Skeletal muscle tissue (tissue), 4 donors: ENCODE data around the gene IL18RAP. TPM values are rescaled to one million over a fixed set of nuclear protein-coding genes. Genes with fewer than 3 reads are reported as not detected.

Experiments used
- H3K27ac ChIP-seq: one replicate; pipeline ENCODE4 v1.7.0; 2013; ENCODE audit warnings: mild to moderate bottlenecking, low read depth, low read length, inconsistent platforms
- H3K27me3 ChIP-seq, 3 donors: one replicate each; pipeline ENCODE4 v1.7.0; 2013; ENCODE audit warnings: low read length in 3 of 3; ENCODE audit not compliant: control insufficient read depth in 3 of 3, insufficient read depth in 3 of 3
- H3K36me3 ChIP-seq, 3 donors: one replicate each; pipeline ENCODE4 v1.7.0; 2013; ENCODE audit warnings: low read length in 3 of 3; ENCODE audit not compliant: control insufficient read depth in 3 of 3, insufficient read depth in 3 of 3
- H3K4me1 ChIP-seq, 3 donors: one replicate each; pipeline ENCODE4 v1.7.0; 2013; ENCODE audit warnings: low read length in 3 of 3, mild to moderate bottlenecking in 3 of 3; ENCODE audit not compliant: control insufficient read depth in 3 of 3, insufficient read depth in 3 of 3
- H3K4me3 ChIP-seq, 3 donors: one replicate each; pipeline ENCODE4 v1.7.0; 2013; ENCODE audit warnings: low read length in 3 of 3
- H3K9ac ChIP-seq, 3 donors: one replicate each; pipeline ENCODE4 v1.7.0; 2013; ENCODE audit warnings: low read length in 3 of 3, mild to moderate bottlenecking in 3 of 3, moderate library complexity in 2 of 3, low read depth in 1 of 3
- H3K9me3 ChIP-seq, 3 donors: one replicate each; pipeline ENCODE4 v1.7.0; 2013; ENCODE audit warnings: low read length in 3 of 3; ENCODE audit not compliant: control insufficient read depth in 3 of 3
- total RNA-seq: library from RNA; depleted of rRNA; stranded (reverse); fragments of >200 nt; gene quantifications from one replicate; pipeline ENCODE4 v1.2.3, GENCODE V29; 2014
- donor health status: Osteomylitis.

IL18RAP gene
- total RNA-seq: 2.6 TPM

GRCh38 chr2:102422910-102423309, at the start of gene IL18RAP:
Gene IL18RAP, plus strand, starts transcription at chr2:102423160. Its CDS starts 118 bp downstream, at chr2:102423278.
- Histone ChIP-seq H3K27me3 (peaks cover 3 to 8% (median 3%) of the 10 kb centered on the region in 3 donors), H3K4me3 (no peak within 1 kb of the TSS), H3K36me3 (no peaks in the 10 kb centered on the region), H3K9ac (no peak within 1 kb of the TSS), H3K9me3 (no peaks in the 10 kb centered on the region), H3K4me1 (no peaks in the 10 kb centered on the region), H3K27ac (no peak within 1 kb of the TSS)

GRCh38 chr2:102376052-102376591, 46.8 kb upstream of the IL18RAP start:
- H3K4me3 ChIP-seq: no peak overlapping the region
- H3K4me1 ChIP-seq: no peaks in the 10 kb centered on the region
- H3K27ac ChIP-seq: no peak overlapping the region
- no peaks in the 10 kb centered on the region for H3K27me3 ChIP-seq
- H3K36me3 ChIP-seq: no peaks in the 10 kb centered on the region
- peaks cover 0 to 3% (median 0%) of the 10 kb centered on the region in 3 donors for H3K9me3 ChIP-seq
- no peak overlapping the region for H3K9ac ChIP-seq

GRCh38 chr2:102383722-102384121, 39.2 kb upstream of the IL18RAP start:
- Histone ChIP-seq H3K4me3 (no peak overlapping the region), H3K36me3 (no peaks in the 10 kb centered on the region), H3K9ac (no peak overlapping the region), H3K9me3 (peaks cover 0 to 10% (median 3%) of the 10 kb centered on the region in 3 donors), H3K27ac (no peak overlapping the region), H3K4me1 (no peaks in the 10 kb centered on the region), H3K27me3 (no peaks in the 10 kb centered on the region)

- H3K9ac ChIP-seq: no peak overlapping the region
- H3K27ac ChIP-seq: no peak overlapping the region
- no peaks in the 10 kb centered on the region for H3K27me3 ChIP-seq
- no peaks in the 10 kb centered on the region for H3K36me3 ChIP-seq
- H3K4me3 ChIP-seq: no peak overlapping the region
- H3K4me1 ChIP-seq: no peaks in the 10 kb centered on the region
- peaks cover 0 to 10% (median 3%) of the 10 kb centered on the region in 3 donors for H3K9me3 ChIP-seq
Measured at GRCh38 chr2:102385522-102385921, 37.4 kb upstream of the IL18RAP start.

- Histone ChIP-seq H3K27ac (no peak overlapping the region), H3K27me3 (no peaks in the 10 kb centered on the region), H3K36me3 (no peaks in the 10 kb centered on the region), H3K4me1 (no peaks in the 10 kb centered on the region), H3K9ac (no peak overlapping the region), H3K9me3 (peaks cover 0 to 10% (median under 1%) of the 10 kb centered on the region in 3 donors), H3K4me3 (no peak overlapping the region)
Measured at GRCh38 chr2:102386004-102386403, 37.0 kb upstream of the IL18RAP start.

GRCh38 chr2:102386867-102387541, 36.0 kb upstream of the IL18RAP start:
- Histone ChIP-seq H3K4me3 (no peak overlapping the region), H3K9me3 (peaks cover 0 to 10% (median 0%) of the 10 kb centered on the region in 3 donors), H3K4me1 (no peaks in the 10 kb centered on the region), H3K9ac (no peak overlapping the region), H3K27ac (no peak overlapping the region), H3K27me3 (no peaks in the 10 kb centered on the region), H3K36me3 (no peaks in the 10 kb centered on the region)

GRCh38 chr2:102387763-102388546, 35.0 kb upstream of the IL18RAP start:
- no peaks in the 10 kb centered on the region for H3K27me3 ChIP-seq
- no peaks in the 10 kb centered on the region for H3K36me3 ChIP-seq
- no peak overlapping the region for H3K4me3 ChIP-seq
- no peak overlapping the region for H3K27ac ChIP-seq
- no peak overlapping the region for H3K9ac ChIP-seq
- no peaks in the 10 kb centered on the region for H3K4me1 ChIP-seq
- peaks cover 0 to 9% (median 0%) of the 10 kb centered on the region in 3 donors for H3K9me3 ChIP-seq

- H3K27me3 ChIP-seq: no peaks in the 10 kb centered on the region
- H3K36me3 ChIP-seq: no peaks in the 10 kb centered on the region
- H3K9me3 ChIP-seq: no peaks in the 10 kb centered on the region
- H3K4me1 ChIP-seq: no peaks in the 10 kb centered on the region
- no peak overlapping the region for H3K9ac ChIP-seq
- H3K4me3 ChIP-seq: no peak overlapping the region
- H3K27ac ChIP-seq: no peak overlapping the region
Measured at GRCh38 chr2:102391565-102391964, 31.4 kb upstream of the IL18RAP start.

- no peak overlapping the region for H3K9ac ChIP-seq
- no peaks in the 10 kb centered on the region for H3K4me1 ChIP-seq
- H3K9me3 ChIP-seq: no peaks in the 10 kb centered on the region
- H3K4me3 ChIP-seq: no peak overlapping the region
- H3K36me3 ChIP-seq: no peaks in the 10 kb centered on the region
- H3K27me3 ChIP-seq: no peaks in the 10 kb centered on the region
- no peak overlapping the region for H3K27ac ChIP-seq
Measured at GRCh38 chr2:102392096-102392495, 30.9 kb upstream of the IL18RAP start.

- H3K4me3 ChIP-seq: no peak overlapping the region
- no peak overlapping the region for H3K9ac ChIP-seq
- H3K36me3 ChIP-seq: no peaks in the 10 kb centered on the region
- no peak overlapping the region for H3K27ac ChIP-seq
- H3K4me1 ChIP-seq: no peaks in the 10 kb centered on the region
- H3K27me3 ChIP-seq: no peaks in the 10 kb centered on the region
- no peaks in the 10 kb centered on the region for H3K9me3 ChIP-seq
Measured at GRCh38 chr2:102392942-102393341, 30.0 kb upstream of the IL18RAP start.
